ENCODE measurements around the gene RNF4. TPM values are rescaled to one million over a fixed set of nuclear protein-coding genes. Genes with fewer than 3 reads are reported as not detected.

RNF4 gene
- total RNA-seq, 1 donor from 2014 or later, result 77.2 TPM

DNA sequence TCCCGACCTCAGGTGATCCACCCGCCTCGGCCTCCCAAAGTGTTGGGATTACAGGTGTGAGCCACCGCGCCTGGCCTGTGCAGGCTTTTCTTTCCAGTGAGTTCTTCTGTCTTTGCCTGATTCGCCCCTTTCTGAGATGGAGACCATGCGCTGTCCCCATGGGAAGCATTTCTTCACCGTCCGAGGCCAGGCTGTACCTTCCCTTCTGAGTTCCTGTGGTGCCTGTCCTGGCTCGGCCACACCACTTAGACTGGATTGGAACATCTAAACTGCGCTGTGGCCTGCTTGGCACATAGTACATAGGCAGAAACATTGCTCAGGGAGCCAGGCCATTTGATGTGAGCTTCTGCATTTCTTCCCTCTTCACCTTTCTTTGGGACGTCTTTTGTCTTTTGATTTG lies 91.3 kb downstream of the RNF4 start:
- no peaks in the 10 kb centered on the region for H3K27me3 Mint-ChIP-seq (ENCODE audit: low read depth, unreplicated experiment)
- no peak for DNase-seq (ENCODE audit: low read depth)
- no peak overlapping the region for H3K27ac ChIP-seq (ENCODE audit: low read depth, low read length)
- TF ChIP-seq, protein P1, sequence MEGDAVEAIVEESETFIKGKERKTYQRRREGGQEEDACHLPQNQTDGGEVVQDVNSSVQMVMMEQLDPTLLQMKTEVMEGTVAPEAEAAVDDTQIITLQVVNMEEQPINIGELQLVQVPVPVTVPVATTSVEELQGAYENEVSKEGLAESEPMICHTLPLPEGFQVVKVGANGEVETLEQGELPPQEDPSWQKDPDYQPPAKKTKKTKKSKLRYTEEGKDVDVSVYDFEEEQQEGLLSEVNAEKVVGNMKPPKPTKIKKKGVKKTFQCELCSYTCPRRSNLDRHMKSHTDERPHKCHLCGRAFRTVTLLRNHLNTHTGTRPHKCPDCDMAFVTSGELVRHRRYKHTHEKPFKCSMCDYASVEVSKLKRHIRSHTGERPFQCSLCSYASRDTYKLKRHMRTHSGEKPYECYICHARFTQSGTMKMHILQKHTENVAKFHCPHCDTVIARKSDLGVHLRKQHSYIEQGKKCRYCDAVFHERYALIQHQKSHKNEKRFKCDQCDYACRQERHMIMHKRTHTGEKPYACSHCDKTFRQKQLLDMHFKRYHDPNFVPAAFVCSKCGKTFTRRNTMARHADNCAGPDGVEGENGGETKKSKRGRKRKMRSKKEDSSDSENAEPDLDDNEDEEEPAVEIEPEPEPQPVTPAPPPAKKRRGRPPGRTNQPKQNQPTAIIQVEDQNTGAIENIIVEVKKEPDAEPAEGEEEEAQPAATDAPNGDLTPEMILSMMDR (IDR thresholded peaks at IDR 0.05; ENCODE audit: insufficient read depth, low read depth, low read length), result no peak
- TF ChIP-seq EZH2 (IDR thresholded peaks at IDR 0.05; ENCODE audit: insufficient read depth, low read length), result no peak
- H3K36me3 ChIP-seq (ENCODE audit: insufficient read depth, low read length), result no peaks in the 10 kb centered on the region
- H3K79me2 ChIP-seq (ENCODE audit: insufficient read depth, low read length), result peaks cover 99% of the 10 kb centered on the region
- no peak overlapping the region for H3K9ac ChIP-seq (ENCODE audit: low read length)
- H3K4me3 ChIP-seq (ENCODE audit: insufficient read depth, low read depth, low read length), result no peak overlapping the region
- peaks cover 95% of the 10 kb centered on the region for H4K20me1 ChIP-seq (ENCODE audit: insufficient read depth, low read length)
- H3K4me1 ChIP-seq (ENCODE audit: insufficient read depth, low read length), result no peaks in the 10 kb centered on the region
- H3K27ac Mint-ChIP-seq (ENCODE audit: unreplicated experiment), result no peak overlapping the region
- no peaks in the 10 kb centered on the region for H3K27me3 ChIP-seq (ENCODE audit: insufficient read depth, low read length)
- H3K4me3 Mint-ChIP-seq (ENCODE audit: unreplicated experiment), result no peak overlapping the region
- no peak for FAIRE-seq
- no peaks in the 10 kb centered on the region for H3K9me3 ChIP-seq (ENCODE audit: insufficient read depth, low read depth, low read length)
- peaks cover 1% of the 10 kb centered on the region for H3K4me1 Mint-ChIP-seq (ENCODE audit: low read depth, unreplicated experiment)
- H3K4me2 ChIP-seq (ENCODE audit: low read length), result no peak overlapping the region
- no peaks in the 10 kb centered on the region for H3K9me3 Mint-ChIP-seq (ENCODE audit: unreplicated experiment)
- H3K36me3 Mint-ChIP-seq (ENCODE audit: low read depth, unreplicated experiment), result no peaks in the 10 kb centered on the region
- H2AFZ ChIP-seq (ENCODE audit: low read depth, low read length), result no peak overlapping the region

Other genes starting within 250 kb of the RNF4 start
- gene HAUS3, start 227.0 kb upstream of the RNF4 start, total RNA-seq, result 9.1 and 10.7 TPM in 2 replicates
- gene POLN, start 227.0 kb upstream of the RNF4 start, total RNA-seq, result 3.1 and 3.6 TPM in 2 replicates
- gene MXD4, start 207.0 kb upstream of the RNF4 start, total RNA-seq, result 92.0 and 92.3 TPM in 2 replicates
- gene ZFYVE28, start 50.5 kb upstream of the RNF4 start, total RNA-seq, result 0.31 and 0.68 TPM in 2 replicates
- gene CFAP99, start 50.2 kb upstream of the RNF4 start, total RNA-seq, result not detected in 2 replicates
- 27.1 and 28.8 TPM in 2 replicates for gene FAM193A, start 67.5 kb downstream of the RNF4 start, total RNA-seq